K562 (cell line): Measurements from ENCODE around the gene SLCO1B1. TPM values are rescaled to one million over a fixed set of nuclear protein-coding genes. Genes with fewer than 3 reads are reported as not detected.
"Not testable (repeated sequence)": the region's sequence is repeated elsewhere in the genome, so short reads cannot be mapped to it uniquely, and the experiment has no call there.

Source experiments
- ATAC-seq: fragments of 200-7000 bp; cut with Tn5 transposase; 3 replicates; pipeline ENCODE4 v1.9.1; 2020; ENCODE audit warnings: moderate library complexity
- BruUV-seq: library from RNA; stranded (reverse); fragments of 400-500 nt; replicated peaks from 2 replicates; lab custom pipeline; 2021; lab: Mats Ljungman, UMichigan
- CTCF ChIA-PET: fragments of 300-600 bp; formaldehyde crosslinking; extraction: SDS; loops from one replicate; lab custom pipeline; 2021; ENCODE audit warnings: low intra/inter-chr PET ratio; lab: Yijun Ruan, JAX
- POLR2A ChIA-PET: fragments of 300-600, 350-650 bp; sonication (Branson Sonifier 250); formaldehyde crosslinking; extraction: SDS; loops from one replicate; lab custom pipeline; 2021; ENCODE audit warnings: antibody characterized with exemption, inconsistent platforms; lab: Yijun Ruan, JAX
- DNase-seq, 4 experiments: peaks; one replicate each; pipeline versions ENCODE4 v3.0.0 to v3.0.0-alpha.2; 2011 to 2018; ENCODE audit warnings: low spot score in 3 of 4, mixed read lengths in 3 of 4; ENCODE audit errors: extremely low read depth in 1 of 4
- FAIRE-seq: peaks from 2 replicates; lab custom pipeline; 2011; peaks lifted over from hg19 to GRCh38; lab: Jason Lieb, UNC
- H2AFZ ChIP-seq: 2 replicates; pipeline ENCODE4 v1.6.0; 2011; ENCODE audit warnings: low read depth, low read length, control low read depth, inconsistent platforms
- H3K27ac ChIP-seq: fragments of 200-600 bp; 3 replicates; pipeline ENCODE4 v1.8.0; 2011; ENCODE audit warnings: low read depth, mild to moderate bottlenecking, control low read depth, inconsistent platforms, low read length, moderate library complexity, mixed read lengths; ENCODE audit errors: extremely low read depth
- H3K27me3 ChIP-seq, 2 experiments: fragments of 300-600 bp in 1 of 2; 2 replicates in 1 of 2; 3 replicates in 1 of 2; pipeline versions ENCODE4 v1.6.0 to v1.8.0; 2011; ENCODE audit warnings: inconsistent platforms in 2 of 2, low read length in 2 of 2, mild to moderate bottlenecking in 1 of 2, mixed read lengths in 1 of 2, moderate library complexity in 1 of 2; ENCODE audit not compliant: control insufficient read depth in 2 of 2, insufficient read depth in 2 of 2
- H3K36me3 ChIP-seq: fragments of 300-600 bp; 3 replicates; pipeline ENCODE4 v1.8.0; 2011; ENCODE audit warnings: mild to moderate bottlenecking, low read length, inconsistent platforms; ENCODE audit not compliant: control insufficient read depth, insufficient read depth
- H3K4me1 ChIP-seq, 2 experiments: fragments of 200-600 bp in 1 of 2; replicated peaks in 1 of 2; 2 replicates in 1 of 2; 3 replicates in 1 of 2; pipeline versions ENCODE4 v1.5.1 to v1.8.0; 2011; ENCODE audit warnings: inconsistent platforms in 2 of 2, low read length in 2 of 2, mild to moderate bottlenecking in 1 of 2, mixed read lengths in 1 of 2, moderate library complexity in 1 of 2; ENCODE audit not compliant: control insufficient read depth in 2 of 2, insufficient read depth in 2 of 2
- H3K4me2 ChIP-seq: 2 replicates; pipeline ENCODE4 v1.6.1; 2011; ENCODE audit warnings: low read length, control low read depth, inconsistent platforms, mixed read lengths; ENCODE audit not compliant: insufficient read depth
- H3K4me3 ChIP-seq: fragments of 200-600 bp; sonication (generic), shearing (Covaris generic); 2 replicates; pipeline ENCODE4 v1.5.1; 2016; ENCODE audit warnings: control low read depth, inconsistent platforms
- H3K79me2 ChIP-seq: fragments of 200-600 bp; 3 replicates; pipeline ENCODE4 v1.8.0; 2011; ENCODE audit warnings: low read length, inconsistent platforms; ENCODE audit not compliant: control insufficient read depth, insufficient read depth
- H3K9ac ChIP-seq, 2 experiments: 2 replicates each; pipeline versions ENCODE4 v1.6.0 to v1.6.1; 2011; ENCODE audit warnings: low read depth in 2 of 2, low read length in 2 of 2, control low read depth in 1 of 2, inconsistent platforms in 1 of 2, mild to moderate bottlenecking in 1 of 2, mixed read lengths in 1 of 2; ENCODE audit not compliant: insufficient read depth in 1 of 2
- H3K9me1 ChIP-seq: one replicate; pipeline ENCODE4 v1.6.0; 2011; ENCODE audit warnings: inconsistent platforms, mild to moderate bottlenecking, low read length, moderate library complexity; ENCODE audit not compliant: control insufficient read depth, insufficient read depth
- H3K9me3 ChIP-seq: replicated peaks from 2 replicates; pipeline ENCODE4 v1.5.1; 2011; ENCODE audit warnings: low read depth, low read length, inconsistent platforms; ENCODE audit not compliant: control insufficient read depth, insufficient read depth
- H4K20me1 ChIP-seq: replicated peaks from 2 replicates; pipeline ENCODE4 v1.6.1; 2011; ENCODE audit warnings: low read length, inconsistent platforms, mixed read lengths; ENCODE audit not compliant: control insufficient read depth, insufficient read depth
- ZNF592 ChIP-seq: fragments of 450-650 bp; IDR thresholded peaks from 2 replicates; pipeline ENCODE4 v1.6.1; 2017; ENCODE audit warnings: antibody characterized with exemption, mild to moderate bottlenecking
- WGBS: fragments of 100-300 bp; shearing (Covaris generic); methylation state at CpG from one replicate; pipeline ENCODE4 v1.1.6; 2016; ENCODE audit warnings: low coverage, mixed read lengths; ENCODE audit not compliant: insufficient coverage; ENCODE audit errors: missing lambda C conversion rate; 5-methylcytosine and 5-hydroxymethylcytosine counted together
- in situ Hi-C: fragments of 300-500 bp; cut with MboI; formaldehyde crosslinking; loops from 4 replicates; pipeline ENCODE4 v1.15.0; 2018; ENCODE audit warnings: inconsistent platforms, mixed read lengths
- intact Hi-C: fragments of 100-400 bp; cut with micrococcal nuclease; formaldehyde crosslinking; loops from 2 replicates; pipeline ENCODE4 v1.14.2; 2022
- polyA plus RNA-seq, 8 experiments: library from polyadenylated mRNA; depleted of rRNA in 4 of 8; stranded (reverse) in 5 of 8; unstranded in 3 of 8; fragments of >200 nt; fragmentation: Nextera tagmentation in 2 of 8; fragmentation: Illumina TruSeq in 1 of 8; extraction: Ambion mirVana in 2 of 8; extraction: Trizol in 1 of 8; gene quantifications; 2 replicates each; pipeline versions ENCODE4 v1.2.1 to v1.2.3, GENCODE V29; 2011 to 2014; ENCODE audit warnings: inconsistent platforms in 1 of 8, missing spikeins in 1 of 8
- total RNA-seq, 7 experiments: library from RNA; depleted of rRNA in 6 of 7; stranded (reverse); fragments of >200 nt in 6 of 7; fragmentation: Illumina TruSeq in 2 of 7; extraction: Trizol in 2 of 7; gene quantifications; 2 replicates each; pipeline versions ENCODE4 v1.2.1 to v1.2.3, GENCODE V29; 2011 to 2021; ENCODE audit warnings: low replicate concordance in 1 of 7

Gene SLCO1B1
- total and polyA plus RNA-seq, 9 of the 15 experiments (the other 6 are each of a cell fraction or from before 2014, with no cell fraction given), result 0.04 TPM; not detected in 8

- TF ChIP-seq ZNF592, result no peak
Measured at GRCh38 chr12:21129906-21130305, 1.1 kb upstream of the SLCO1B1 start (continued).

- H3K79me2 ChIP-seq, H3K27me3 ChIP-seq, DNase-seq, ATAC-seq, H3K9ac ChIP-seq, intact Hi-C loops, POLR2A ChIA-PET, BruUV-seq, H4K20me1 ChIP-seq, H3K9me3 ChIP-seq, H3K4me1 ChIP-seq, H2AFZ ChIP-seq, H3K9me1 ChIP-seq, H3K27ac ChIP-seq, in situ Hi-C loops, CTCF ChIA-PET, H3K4me2 ChIP-seq, H3K4me3 ChIP-seq, H3K36me3 ChIP-seq, FAIRE-seq: not testable (repeated sequence)
- 4% methylated on average over 8 of the region's 14 CpGs for WGBS
Measured at GRCh38 chr12:21137318-21137999, 6.5 kb downstream of the SLCO1B1 start.
